SK-N-SH treated with all-trans-retinoic acid at 6 μM for 48 hours (cell line): ENCODE results near the gene NEGR1.

Experiments
- ATAC-seq: fragments of 200-7000 bp; cut with Tn5 transposase; 3 replicates; pipeline ENCODE4 v1.9.1; 2020; ENCODE audit warnings: mild to moderate bottlenecking, moderate library complexity
- ARNTL ChIP-seq: fragments of 450-650 bp; formaldehyde crosslinking; IDR thresholded peaks from 2 replicates; pipeline ENCODE4 v1.5.0; 2020; ENCODE audit warnings: low read depth, mild to moderate bottlenecking, moderate library complexity, borderline replicate concordance
- BACH2 ChIP-seq: fragments of 250-450 bp; sonication (Bioruptor Pico); IDR thresholded peaks from 2 replicates; pipeline ENCODE4 v1.9.0; 2021; ENCODE audit warnings: mild to moderate bottlenecking, borderline replicate concordance
- CSDC2 ChIP-seq: fragments of 250-450 bp; sonication (Bioruptor Pico); IDR thresholded peaks from 2 replicates; pipeline ENCODE4 v1.5.0; 2020; ENCODE audit warnings: mild to moderate bottlenecking, moderate library complexity
- ESRRG ChIP-seq: fragments of 250-450 bp; sonication (Bioruptor Pico); IDR thresholded peaks from 2 replicates; pipeline ENCODE4 v1.6.1; 2021; ENCODE audit warnings: mild to moderate bottlenecking
- GLIS3 ChIP-seq: fragments of 250-450 bp; sonication (Bioruptor Pico); IDR thresholded peaks from 2 replicates; pipeline ENCODE4 v1.5.0; 2020; ENCODE audit warnings: mild to moderate bottlenecking, moderate library complexity
- ISL1 ChIP-seq: fragments of 250-450 bp; sonication (Bioruptor Pico); IDR thresholded peaks from 2 replicates; pipeline ENCODE4 v2.1.2; 2022; ENCODE audit warnings: mild to moderate bottlenecking, moderate library complexity
- OSR1 ChIP-seq: fragments of 250-450 bp; sonication (Bioruptor Pico); IDR thresholded peaks from 2 replicates; pipeline ENCODE4 v1.8.0; 2022; ENCODE audit warnings: moderate library complexity, mild to moderate bottlenecking, inconsistent platforms
- POU6F1 ChIP-seq: fragments of 250-450 bp; sonication (Bioruptor Pico); IDR thresholded peaks from 2 replicates; pipeline ENCODE4 v1.8.0; 2021; ENCODE audit warnings: low read depth, mild to moderate bottlenecking, moderate library complexity, borderline replicate concordance
- PPARA ChIP-seq: fragments of 250-450 bp; sonication (Bioruptor Pico); IDR thresholded peaks from 2 replicates; pipeline ENCODE4 v1.5.0; 2020; ENCODE audit warnings: mild to moderate bottlenecking, borderline replicate concordance
- RARB ChIP-seq: fragments of 250-450 bp; sonication (Bioruptor Pico); IDR thresholded peaks from 2 replicates; pipeline ENCODE4 v1.8.0; 2021; ENCODE audit warnings: mild to moderate bottlenecking, moderate library complexity
- SNAI2 ChIP-seq: fragments of 250-450 bp; sonication (Bioruptor Pico); IDR thresholded peaks from 2 replicates; pipeline ENCODE4 v1.5.0; 2020; ENCODE audit warnings: mild to moderate bottlenecking, moderate library complexity
- TCF4 ChIP-seq: fragments of 250-450 bp; sonication (Bioruptor Pico); IDR thresholded peaks from 2 replicates; pipeline ENCODE4 v1.8.0; 2021; ENCODE audit warnings: mild to moderate bottlenecking, moderate library complexity, borderline replicate concordance
- TOX ChIP-seq: fragments of 250-450 bp; sonication (Bioruptor Pico); IDR thresholded peaks from 2 replicates; pipeline ENCODE4 v1.8.0; 2021; ENCODE audit warnings: mild to moderate bottlenecking, moderate library complexity, borderline replicate concordance
- ZC3H10 ChIP-seq: fragments of 250-450 bp; sonication (Bioruptor Pico); IDR thresholded peaks from 2 replicates; pipeline ENCODE4 v1.5.1; 2021; ENCODE audit warnings: mild to moderate bottlenecking, moderate library complexity
- ZFP3 ChIP-seq: fragments of 250-450 bp; sonication (Bioruptor Pico); IDR thresholded peaks from 2 replicates; pipeline ENCODE4 v1.5.0; 2020; ENCODE audit warnings: mild to moderate bottlenecking, moderate library complexity
- ZFP30 ChIP-seq: fragments of 450-650 bp; formaldehyde crosslinking; IDR thresholded peaks from 2 replicates; pipeline ENCODE4 v1.5.0; 2022; ENCODE audit warnings: mild to moderate bottlenecking, moderate library complexity
- ZNF565 ChIP-seq: fragments of 450-650 bp; formaldehyde crosslinking; conservative IDR thresholded peaks from 2 replicates; pipeline ENCODE4 v1.5.0; 2020; ENCODE audit warnings: low read depth, mild to moderate bottlenecking, moderate library complexity
- ZNF70 ChIP-seq: fragments of 450-650 bp; formaldehyde crosslinking; IDR thresholded peaks from 2 replicates; pipeline ENCODE4 v1.5.0; 2020; ENCODE audit warnings: mild to moderate bottlenecking, moderate library complexity
- ZNF8 ChIP-seq: fragments of 450-650 bp; formaldehyde crosslinking; IDR thresholded peaks from 2 replicates; pipeline ENCODE4 v1.5.0; 2020; ENCODE audit warnings: mild to moderate bottlenecking, moderate library complexity
- TF ChIP-seq, protein P1 (sequence below): fragments of 250-450 bp; sonication (Bioruptor Pico); IDR thresholded peaks from 2 replicates; pipeline ENCODE4 v1.8.0; 2020; ENCODE audit warnings: mild to moderate bottlenecking, moderate library complexity, borderline replicate concordance

The NEGR1 gene

GRCh38 chr1:71603044-71603776 lies 679.1 kb downstream of the NEGR1 start (continued):
- TF ChIP-seq ISL1 (CRISPR knock-in tag) = no peak
- no peak for TF ChIP-seq ZFP30 (CRISPR knock-in tag)
- no peak for TF ChIP-seq TCF4

DNA sequence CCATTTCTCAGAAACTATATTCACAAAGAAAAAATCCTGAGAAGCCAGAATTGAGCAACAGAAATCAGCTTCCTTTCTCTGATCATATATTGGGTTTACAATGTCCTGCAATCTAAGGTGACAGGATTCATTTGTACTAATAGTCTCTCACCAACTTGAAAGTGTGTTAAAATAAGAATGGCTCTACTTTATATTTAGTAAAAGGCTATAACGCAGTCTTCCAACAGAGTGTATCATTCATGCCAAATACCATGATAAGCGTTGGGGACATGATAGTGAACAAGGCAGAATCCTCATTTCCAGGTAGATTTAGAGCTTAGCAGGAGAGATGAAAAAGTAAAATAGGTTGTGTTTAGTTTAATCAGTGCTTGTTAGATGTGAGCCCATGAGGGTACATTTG lies 682.3 kb downstream of the NEGR1 start:
- no peak for ATAC-seq
- TF ChIP-seq ESRRG (CRISPR knock-in tag) (no peak), PPARA (no peak), ZNF8 (CRISPR knock-in tag) (no peak), ZFP3 (CRISPR knock-in tag) (no peak), RARB (CRISPR knock-in tag) (no peak), ZFP30 (CRISPR knock-in tag) (no peak), GLIS3 (no peak), ARNTL (CRISPR knock-in tag) (no peak), ZNF565 (CRISPR knock-in tag) (no peak), ZC3H10 (CRISPR knock-in tag) (no peak), CSDC2 (CRISPR knock-in tag) (no peak), OSR1 (no peak), SNAI2 (CRISPR knock-in tag) (no peak)
- TF ChIP-seq, protein P1, sequence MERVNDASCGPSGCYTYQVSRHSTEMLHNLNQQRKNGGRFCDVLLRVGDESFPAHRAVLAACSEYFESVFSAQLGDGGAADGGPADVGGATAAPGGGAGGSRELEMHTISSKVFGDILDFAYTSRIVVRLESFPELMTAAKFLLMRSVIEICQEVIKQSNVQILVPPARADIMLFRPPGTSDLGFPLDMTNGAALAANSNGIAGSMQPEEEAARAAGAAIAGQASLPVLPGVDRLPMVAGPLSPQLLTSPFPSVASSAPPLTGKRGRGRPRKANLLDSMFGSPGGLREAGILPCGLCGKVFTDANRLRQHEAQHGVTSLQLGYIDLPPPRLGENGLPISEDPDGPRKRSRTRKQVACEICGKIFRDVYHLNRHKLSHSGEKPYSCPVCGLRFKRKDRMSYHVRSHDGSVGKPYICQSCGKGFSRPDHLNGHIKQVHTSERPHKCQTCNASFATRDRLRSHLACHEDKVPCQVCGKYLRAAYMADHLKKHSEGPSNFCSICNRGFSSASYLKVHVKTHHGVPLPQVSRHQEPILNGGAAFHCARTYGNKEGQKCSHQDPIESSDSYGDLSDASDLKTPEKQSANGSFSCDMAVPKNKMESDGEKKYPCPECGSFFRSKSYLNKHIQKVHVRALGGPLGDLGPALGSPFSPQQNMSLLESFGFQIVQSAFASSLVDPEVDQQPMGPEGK (CRISPR knock-in tag) = no peak
- TF ChIP-seq, all 23 proteins: peak for 0

DNA sequence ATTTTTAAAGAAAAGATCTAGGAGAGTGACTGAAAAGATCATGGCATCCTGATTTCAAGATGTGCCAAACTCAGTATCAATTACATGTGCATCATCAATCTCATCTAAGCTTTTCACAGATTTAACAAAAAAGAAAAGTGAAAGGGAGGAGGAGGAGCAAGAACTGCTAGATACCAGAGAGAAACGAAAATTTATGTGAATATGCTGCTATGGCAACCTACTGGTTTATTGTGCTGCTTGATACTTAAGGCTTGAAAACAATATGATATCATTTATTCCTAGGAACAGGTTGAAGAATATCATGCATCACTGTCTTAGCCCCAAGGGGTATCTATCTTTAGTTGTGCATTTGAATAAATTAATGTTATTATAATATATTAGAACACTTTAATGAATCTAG lies 683.0 kb downstream of the NEGR1 start:
- ATAC-seq = no peak

DNA sequence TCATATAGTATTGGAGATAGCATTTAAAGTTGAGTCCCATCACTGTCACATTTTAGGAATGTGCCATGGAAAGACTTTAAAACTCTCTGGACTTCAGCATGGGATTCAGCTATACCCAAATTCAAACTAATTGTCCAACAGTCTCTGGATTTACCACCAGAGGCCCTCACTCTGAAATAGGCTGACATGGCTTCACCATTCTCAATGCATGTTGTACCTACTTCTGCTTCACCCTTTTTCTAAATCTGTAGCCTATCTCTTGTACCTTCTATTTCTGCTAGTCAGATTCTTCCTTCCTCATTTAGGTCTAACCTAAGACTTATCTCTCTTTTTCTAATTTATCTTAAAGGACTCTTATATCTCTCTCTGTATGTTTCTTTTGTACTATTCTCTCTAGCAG lies 688.8 kb downstream of the NEGR1 start:
- no peak for ATAC-seq
- TF ChIP-seq ZFP30 (CRISPR knock-in tag) (peak; percentile 87), POU6F1 (no peak)

More for the DNA sequence above, 683.0 kb downstream of the NEGR1 start:
- TF ChIP-seq BACH2 (CRISPR knock-in tag) (no peak), OSR1 (no peak), ZNF70 (CRISPR knock-in tag) (no peak), TOX (CRISPR knock-in tag) (no peak)

DNA sequence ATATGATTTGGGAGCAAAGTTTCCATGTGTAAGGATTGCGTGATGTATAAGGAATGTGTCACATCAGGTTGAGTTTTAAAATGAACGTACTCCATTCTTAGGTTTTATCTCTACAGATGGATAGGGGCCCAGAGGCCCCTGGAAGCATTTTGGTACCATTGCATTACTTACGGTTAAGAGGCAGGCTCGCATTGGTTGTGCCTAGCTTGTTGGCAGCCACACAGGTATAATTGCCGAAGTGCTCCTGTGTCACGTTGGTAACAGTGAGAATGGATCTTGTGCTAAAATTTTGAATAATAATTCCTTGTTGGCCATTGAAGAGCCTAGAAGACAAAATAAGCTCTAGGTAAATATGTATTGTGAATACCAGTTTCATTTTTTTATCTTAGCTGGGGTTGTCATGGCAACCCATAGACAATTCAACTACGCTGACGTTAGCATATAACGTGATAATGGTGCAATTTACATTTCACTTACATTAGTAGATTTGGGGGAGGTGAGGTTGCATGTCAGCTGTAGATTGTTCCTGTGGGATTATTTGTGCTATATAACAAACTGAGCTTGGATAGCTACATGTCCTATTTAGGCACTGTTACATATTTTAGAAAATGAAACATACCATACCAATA lies 689.6 kb downstream of the NEGR1 start:
- ATAC-seq = no peak

GRCh38 chr1:71589005-71589404 lies 693.3 kb downstream of the NEGR1 start:
- no peak for ATAC-seq
- TF ChIP-seq TCF4 (no peak), ARNTL (CRISPR knock-in tag) (no peak), PPARA (no peak), POU6F1 (no peak), ZNF565 (CRISPR knock-in tag) (no peak)
- TF ChIP-seq, all 23 proteins: peak for 0

More for the DNA sequence above, 689.6 kb downstream of the NEGR1 start:
- no peak for TF ChIP-seq ZNF8 (CRISPR knock-in tag)
- no peak for TF ChIP-seq GLIS3
- no peak for TF ChIP-seq PPARA
